GM12878 (cell line): ENCODE measurements around the gene BHLHE41. TPM values are rescaled to one million over a fixed set of nuclear protein-coding genes. Genes with fewer than 3 reads are reported as not detected.

ENCODE experiments used
- ATAC-seq: fragments of 200-7000 bp; cut with Tn5 transposase; 3 replicates; pipeline ENCODE4 v1.9.1; 2020; ENCODE audit warnings: mild to moderate bottlenecking, moderate library complexity
- BruUV-seq: library from RNA; stranded (reverse); fragments of 400-500 nt; replicated peaks from 2 replicates; lab custom pipeline; 2021; lab: Mats Ljungman, UMichigan
- CTCF ChIA-PET: fragments of 300-600 bp; sonication (Branson Sonifier 250); formaldehyde crosslinking; extraction: SDS; loops from one replicate; lab custom pipeline; 2021; ENCODE audit warnings: inconsistent platforms; lab: Yijun Ruan, JAX
- POLR2A ChIA-PET: fragments of 350-600 bp; formaldehyde crosslinking; extraction: SDS; loops from one replicate; lab custom pipeline; 2021; ENCODE audit warnings: inconsistent platforms; lab: Charles Lee
- RAD21 ChIA-PET: fragments of 300-600 bp; sonication (Branson Sonifier 250); formaldehyde crosslinking; loops from one replicate; lab custom pipeline; 2023; ENCODE audit warnings: antibody characterized with exemption; ENCODE audit not compliant: unreplicated experiment; lab: Charles Lee
- SMC1A ChIA-PET: fragments of 300-600 bp; sonication (Branson Sonifier 250); formaldehyde crosslinking; loops from one replicate; lab custom pipeline; 2023; ENCODE audit not compliant: unreplicated experiment, uncharacterized antibody; lab: Charles Lee
- DNase-seq: peaks from one replicate; pipeline ENCODE4 v3.0.0-alpha.2; 2011; ENCODE audit warnings: low read depth, low spot score
- FAIRE-seq: peaks from 3 replicates; lab custom pipeline; 2011; peaks lifted over from hg19 to GRCh38; lab: Jason Lieb, UNC
- H2AFZ ChIP-seq: 2 replicates; pipeline ENCODE4 v1.6.0; 2011; ENCODE audit warnings: low read depth, low read length, control low read depth; ENCODE audit not compliant: control insufficient read depth
- H3K27ac ChIP-seq: 2 replicates; pipeline ENCODE4 v1.5.1; 2011; ENCODE audit warnings: control low read depth; ENCODE audit not compliant: control insufficient read depth, insufficient read depth
- H3K27me3 ChIP-seq, 2 experiments: replicated peaks in 1 of 2; 2 replicates each; pipeline versions ENCODE4 v1.6.0 to v1.6.1; 2011; ENCODE audit warnings: low read length in 1 of 2; ENCODE audit not compliant: control insufficient read depth in 2 of 2, insufficient read depth in 2 of 2
- H3K36me3 ChIP-seq, 2 experiments: 2 replicates each; pipeline ENCODE4 v1.5.1; 2011; ENCODE audit warnings: low read length in 1 of 2; ENCODE audit not compliant: control insufficient read depth in 2 of 2, insufficient read depth in 2 of 2
- H3K4me1 ChIP-seq: 2 replicates; pipeline ENCODE4 v1.6.1; 2011; ENCODE audit warnings: mild to moderate bottlenecking, low read length, moderate library complexity, mixed read lengths; ENCODE audit not compliant: control insufficient read depth, insufficient read depth
- H3K4me2 ChIP-seq: 2 replicates; pipeline ENCODE4 v1.6.0; 2011; ENCODE audit warnings: control low read depth; ENCODE audit not compliant: control insufficient read depth, insufficient read depth
- H3K4me3 ChIP-seq: fragments of 200-600 bp; sonication (generic); 2 replicates; pipeline ENCODE4 v1.5.1; 2016
- H3K79me2 ChIP-seq: 2 replicates; pipeline ENCODE4 v1.6.0; 2011; ENCODE audit warnings: low read length; ENCODE audit not compliant: control insufficient read depth, insufficient read depth
- H3K9ac ChIP-seq: 2 replicates; pipeline ENCODE4 v1.8.0; 2011; ENCODE audit warnings: low read length, control low read depth, mixed read lengths; ENCODE audit not compliant: control insufficient read depth, insufficient read depth
- H3K9me3 ChIP-seq: replicated peaks from 3 replicates; pipeline ENCODE4 v1.5.1; 2011; ENCODE audit warnings: mild to moderate bottlenecking, low read length; ENCODE audit not compliant: control insufficient read depth, insufficient read depth
- H4K20me1 ChIP-seq: 2 replicates; pipeline ENCODE4 v1.6.0; 2011; ENCODE audit not compliant: control insufficient read depth, insufficient read depth
- CEBPB ChIP-seq, 2 experiments: fragments of 150-350 bp in 1 of 2; IDR thresholded peaks; 2 replicates each; pipeline ENCODE4 v1.6.1; 2012 to 2014; ENCODE audit warnings: low read depth in 2 of 2, low read length in 2 of 2, borderline replicate concordance in 1 of 2, inconsistent platforms in 1 of 2
- CHD2 ChIP-seq: IDR thresholded peaks from 2 replicates; pipeline ENCODE4 v1.6.1; 2011; ENCODE audit warnings: low read depth, low read length, improper control_type of control experiment, borderline replicate concordance
- CREB1 ChIP-seq: IDR thresholded peaks from 2 replicates; pipeline ENCODE4 v1.6.1; 2012; ENCODE audit warnings: low read depth, mild to moderate bottlenecking, inconsistent platforms
- EED ChIP-seq: sonication (generic); IDR thresholded peaks from 2 replicates; pipeline ENCODE4 v1.6.1; 2016; ENCODE audit warnings: antibody characterized with exemption, low read depth
- IRF4 ChIP-seq: IDR thresholded peaks from 2 replicates; pipeline ENCODE4 v1.6.1; 2011; ENCODE audit warnings: low read depth, low read length
- NRF1 ChIP-seq: conservative IDR thresholded peaks from 2 replicates; pipeline ENCODE4 v1.6.1; 2011; ENCODE audit warnings: mild to moderate bottlenecking, low read depth, low read length, improper control_type of control experiment
- POU2F2 ChIP-seq: IDR thresholded peaks from 3 replicates; pipeline ENCODE4 v1.6.1; 2011; ENCODE audit warnings: low read depth, mild to moderate bottlenecking, low read length, borderline replicate concordance
- RB1 ChIP-seq: fragments of 450-650 bp; formaldehyde crosslinking; IDR thresholded peaks from 2 replicates; pipeline ENCODE4 v1.6.1; 2017; ENCODE audit warnings: mild to moderate bottlenecking, borderline replicate concordance
- RUNX3 ChIP-seq: IDR thresholded peaks from 2 replicates; pipeline ENCODE4 v1.6.1; 2012; ENCODE audit warnings: low read length, inconsistent platforms
- SMAD1 ChIP-seq: fragments of 450-650 bp; IDR thresholded peaks from 2 replicates; pipeline ENCODE4 v1.6.1; 2018; ENCODE audit warnings: mild to moderate bottlenecking, low read depth; ENCODE audit not compliant: partially characterized antibody
- SP1 ChIP-seq: IDR thresholded peaks from one replicate; pipeline ENCODE4 v1.6.1; 2011; ENCODE audit warnings: low read depth, low read length
- SPI1 ChIP-seq: IDR thresholded peaks from 2 replicates; pipeline ENCODE4 v1.6.1; 2011; ENCODE audit warnings: low read depth, mild to moderate bottlenecking, low read length, moderate library complexity, borderline replicate concordance; ENCODE audit not compliant: insufficient read depth
- STAT3 ChIP-seq: IDR thresholded peaks from 2 replicates; pipeline ENCODE4 v1.6.1; 2011; ENCODE audit warnings: low read depth, low read length, improper control_type of control experiment
- TCF12 ChIP-seq: IDR thresholded peaks from 2 replicates; pipeline ENCODE4 v1.6.1; 2011; ENCODE audit warnings: low read depth, mild to moderate bottlenecking, low read length
- TCF3 ChIP-seq: IDR thresholded peaks from 2 replicates; pipeline ENCODE4 v1.6.1; 2012; ENCODE audit warnings: low read depth, mild to moderate bottlenecking, low read length, borderline replicate concordance; ENCODE audit not compliant: insufficient read depth
- YY1 ChIP-seq: IDR thresholded peaks from 2 replicates; pipeline ENCODE4 v1.6.1; 2011; ENCODE audit warnings: low read depth, mild to moderate bottlenecking, low read length
- ZZZ3 ChIP-seq: IDR thresholded peaks from 2 replicates; pipeline ENCODE4 v1.6.1; 2011; ENCODE audit warnings: low read depth; ENCODE audit not compliant: control insufficient read depth, insufficient read length
- WGBS: methylation state at CpG from one replicate; pipeline ENCODE4 v1.1.6; 2016; ENCODE audit warnings: low lambda C conversion rate; ENCODE audit not compliant: insufficient replicate concordance, insufficient coverage; ENCODE audit errors: missing lambda C conversion rate; 5-methylcytosine and 5-hydroxymethylcytosine counted together
- in situ Hi-C: fragments of 300-500 bp; cut with MboI; formaldehyde crosslinking; loops from 9 replicates; pipeline ENCODE4 v1.14.3; 2018; ENCODE audit warnings: mixed read lengths
- intact Hi-C: fragments of 100-400 bp; cut with micrococcal nuclease; formaldehyde crosslinking; loops from one replicate; pipeline ENCODE4 v1.14.2; 2022; ENCODE audit not compliant: unreplicated experiment
- polyA plus RNA-seq, 11 experiments: library from polyadenylated mRNA; depleted of rRNA in 4 of 11; unstranded in 6 of 11; stranded (reverse) in 5 of 11; fragments of >200 nt; fragmentation: Nextera tagmentation in 4 of 11; fragmentation: Illumina TruSeq in 1 of 11; extraction: Ambion mirVana in 4 of 11; extraction: Trizol in 1 of 11; gene quantifications; 1 replicate in 1 of 11; 2 replicates in 10 of 11; pipeline versions ENCODE4 v1.2.1 to v1.2.3, GENCODE V29; 2011 to 2016; ENCODE audit warnings: inconsistent platforms in 2 of 11, missing spikeins in 2 of 11, low read depth in 1 of 11
- total RNA-seq, 4 experiments: library from RNA; depleted of rRNA in 3 of 4; stranded (reverse); fragments of >200 nt in 3 of 4; fragmentation: Illumina TruSeq in 1 of 4; extraction: Trizol in 1 of 4; gene quantifications; 2 replicates each; pipeline versions ENCODE4 v1.2.1 to v1.2.3, GENCODE V29; 2013 to 2021
- TF ChIP-seq, protein P1 (sequence below): fragments of 450-650 bp; IDR thresholded peaks from 2 replicates; pipeline ENCODE4 v1.6.1; 2018; ENCODE audit warnings: mild to moderate bottlenecking, low read depth, moderate library complexity; ENCODE audit not compliant: partially characterized antibody
- TF ChIP-seq, protein P2 (sequence below): IDR thresholded peaks from 2 replicates; pipeline ENCODE4 v1.6.1; 2012; ENCODE audit warnings: low read length, inconsistent platforms

The BHLHE41 gene
- total and polyA plus RNA-seq, 10 of the 15 experiments (the other 5 are each of a cell fraction or from before 2014, with no cell fraction given): 0.02 to 1.5 (median 0.07) TPM; not detected in 3

DNA sequence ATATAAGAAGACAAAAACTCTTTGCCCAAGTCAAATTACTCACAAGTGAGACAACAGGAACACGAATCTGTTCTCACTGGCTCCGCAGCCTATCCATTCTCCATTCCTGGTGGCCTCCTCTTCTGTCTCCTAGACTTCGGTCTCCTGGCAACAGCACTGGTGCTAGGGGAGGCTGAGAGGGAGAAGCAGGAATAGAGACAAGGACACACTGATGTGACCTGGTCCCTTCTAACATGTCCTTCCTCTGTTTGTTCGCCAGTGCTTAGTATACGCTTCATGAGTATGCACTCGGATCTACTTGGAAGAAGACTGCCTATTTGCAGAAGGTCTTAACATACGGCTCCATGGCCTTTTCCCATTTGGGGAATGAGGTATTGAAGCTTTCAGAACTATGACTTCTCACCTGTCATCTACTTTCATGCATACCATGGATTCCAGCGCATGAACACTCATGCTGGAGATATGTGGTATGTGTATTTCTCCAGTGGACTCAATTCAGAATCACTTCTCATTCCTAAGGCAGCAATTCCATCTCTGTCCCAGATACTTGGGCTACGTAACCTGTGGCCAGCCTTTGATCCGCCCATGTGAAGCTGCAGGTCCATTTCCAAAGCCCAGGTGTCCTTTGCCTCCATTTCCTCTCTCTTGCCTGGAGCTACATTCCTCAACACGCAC is 33.9 kb downstream of the BHLHE41 start (continued):
- TF ChIP-seq CHD2 (no peak), CREB1 (no peak), RB1 (no peak), NRF1 (no peak), ZZZ3 (no peak), POU2F2 (no peak), SP1 (no peak), STAT3 (no peak)

DNA sequence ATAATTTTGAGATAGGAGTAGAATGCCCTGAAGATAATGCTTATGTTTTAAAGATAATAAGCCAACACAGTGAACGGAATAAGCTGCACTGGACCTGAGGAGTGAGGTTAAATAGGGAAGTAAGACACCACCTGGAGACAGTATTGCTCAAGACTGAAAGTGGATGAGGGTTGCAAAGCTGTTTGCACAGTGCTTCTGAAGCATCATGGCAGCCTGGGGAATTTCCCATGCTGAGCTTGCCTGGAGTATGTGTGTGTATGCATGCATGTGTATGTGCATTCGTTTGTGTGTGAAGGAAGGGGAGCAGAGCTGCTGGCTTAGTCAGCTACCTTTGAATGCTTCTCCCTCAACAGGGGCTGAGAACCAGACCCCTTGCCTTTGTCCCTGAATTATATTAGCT is 35.8 kb downstream of the BHLHE41 start:
- in situ Hi-C loops (no loop called here), intact Hi-C loops (no loop called here)
- Histone ChIP-seq H3K27me3 (no peaks in the 10 kb centered on the region), H3K36me3 (no peaks in the 10 kb centered on the region), H3K27ac (no peak overlapping the region), H2AFZ (no peak overlapping the region), H3K79me2 (no peaks in the 10 kb centered on the region), H4K20me1 (no peaks in the 10 kb centered on the region), H3K9ac (no peak overlapping the region), H3K9me3 (no peaks in the 10 kb centered on the region), H3K4me3 (no peak overlapping the region), H3K4me2 (no peak overlapping the region; the same call in 1 of the 2 replicates), H3K4me1 (no peaks in the 10 kb centered on the region)
- no TSS peak for BruUV-seq
- peak; percentile 67 for DNase-seq
- ATAC-seq: peak; percentile 98
- ChIA-PET CTCF (interaction anchor here (0.6 to 3.3 kb wide), 9 partner anchors 10 to 564 kb away, joined by 3 to 20 read pairs (median 4); no protein-coding TSS in a partner anchor), POLR2A (interaction anchor here (0.5 kb wide), 1 partner anchor 924 kb away, joined by 3 read pairs; no protein-coding TSS in a partner anchor), RAD21 (interaction anchor here (0.6 to 1.5 kb wide), 5 partner anchors 10 to 525 kb away, joined by 3 to 7 read pairs (median 3); no protein-coding TSS in a partner anchor), SMC1A (interaction anchor here (0.7 to 1.9 kb wide), 8 partner anchors 8 to 366 kb away, joined by 3 to 8 read pairs (median 3); no protein-coding TSS in a partner anchor)
- 3% methylated on average over 2 of the region's 2 CpGs for WGBS
- FAIRE-seq: peak; percentile 98
- TF ChIP-seq, protein P1, sequence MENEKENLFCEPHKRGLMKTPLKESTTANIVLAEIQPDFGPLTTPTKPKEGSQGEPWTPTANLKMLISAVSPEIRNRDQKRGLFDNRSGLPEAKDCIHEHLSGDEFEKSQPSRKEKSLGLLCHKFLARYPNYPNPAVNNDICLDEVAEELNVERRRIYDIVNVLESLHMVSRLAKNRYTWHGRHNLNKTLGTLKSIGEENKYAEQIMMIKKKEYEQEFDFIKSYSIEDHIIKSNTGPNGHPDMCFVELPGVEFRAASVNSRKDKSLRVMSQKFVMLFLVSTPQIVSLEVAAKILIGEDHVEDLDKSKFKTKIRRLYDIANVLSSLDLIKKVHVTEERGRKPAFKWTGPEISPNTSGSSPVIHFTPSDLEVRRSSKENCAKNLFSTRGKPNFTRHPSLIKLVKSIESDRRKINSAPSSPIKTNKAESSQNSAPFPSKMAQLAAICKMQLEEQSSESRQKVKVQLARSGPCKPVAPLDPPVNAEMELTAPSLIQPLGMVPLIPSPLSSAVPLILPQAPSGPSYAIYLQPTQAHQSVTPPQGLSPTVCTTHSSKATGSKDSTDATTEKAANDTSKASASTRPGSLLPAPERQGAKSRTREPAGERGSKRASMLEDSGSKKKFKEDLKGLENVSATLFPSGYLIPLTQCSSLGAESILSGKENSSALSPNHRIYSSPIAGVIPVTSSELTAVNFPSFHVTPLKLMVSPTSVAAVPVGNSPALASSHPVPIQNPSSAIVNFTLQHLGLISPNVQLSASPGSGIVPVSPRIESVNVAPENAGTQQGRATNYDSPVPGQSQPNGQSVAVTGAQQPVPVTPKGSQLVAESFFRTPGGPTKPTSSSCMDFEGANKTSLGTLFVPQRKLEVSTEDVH: no peak
- TF ChIP-seq TCF3: 0 out of 2 replicates have a peak, but pooled peaks have one; percentile 40
- 0 out of 2 replicates have a peak, but pooled peaks have one; percentile 66 for TF ChIP-seq TCF12
- TF ChIP-seq EED: peak; percentile 41; the same call in 1 of the 2 replicates
- peak; percentile 76; the same call in 1 of the 3 replicates for TF ChIP-seq POU2F2
- TF ChIP-seq IRF4: peak; percentile 59; the same call in 1 of the 2 replicates
- TF ChIP-seq RUNX3: peak; percentile 42
- TF ChIP-seq YY1: peak; percentile 84
- TF ChIP-seq SMAD1: no peak
- peak; percentile 85 to 93; a peak in 3 of 4 replicates for TF ChIP-seq CEBPB (IDR thresholded peaks at IDR 0.05; ENCODE audit: borderline replicate concordance in 1 of 2, low read depth in 2 of 2, low read length in 2 of 2)
- TF ChIP-seq SPI1: no peak
- TF ChIP-seq, protein P2, sequence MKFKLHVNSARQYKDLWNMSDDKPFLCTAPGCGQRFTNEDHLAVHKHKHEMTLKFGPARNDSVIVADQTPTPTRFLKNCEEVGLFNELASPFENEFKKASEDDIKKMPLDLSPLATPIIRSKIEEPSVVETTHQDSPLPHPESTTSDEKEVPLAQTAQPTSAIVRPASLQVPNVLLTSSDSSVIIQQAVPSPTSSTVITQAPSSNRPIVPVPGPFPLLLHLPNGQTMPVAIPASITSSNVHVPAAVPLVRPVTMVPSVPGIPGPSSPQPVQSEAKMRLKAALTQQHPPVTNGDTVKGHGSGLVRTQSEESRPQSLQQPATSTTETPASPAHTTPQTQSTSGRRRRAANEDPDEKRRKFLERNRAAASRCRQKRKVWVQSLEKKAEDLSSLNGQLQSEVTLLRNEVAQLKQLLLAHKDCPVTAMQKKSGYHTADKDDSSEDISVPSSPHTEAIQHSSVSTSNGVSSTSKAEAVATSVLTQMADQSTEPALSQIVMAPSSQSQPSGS: peak; percentile 61; the same call in 1 of the 2 replicates
